ENCODE results near the gene LRP1B. TPM values are rescaled to one million over a fixed set of nuclear protein-coding genes. Genes with fewer than 3 reads are reported as not detected.
"Not testable (repeated sequence)": the region's sequence is repeated elsewhere in the genome, so short reads cannot be mapped to it uniquely, and the experiment has no call there.

The LRP1B gene
- polyA plus RNA-seq, 1 donor, result 3.7 TPM

DNA sequence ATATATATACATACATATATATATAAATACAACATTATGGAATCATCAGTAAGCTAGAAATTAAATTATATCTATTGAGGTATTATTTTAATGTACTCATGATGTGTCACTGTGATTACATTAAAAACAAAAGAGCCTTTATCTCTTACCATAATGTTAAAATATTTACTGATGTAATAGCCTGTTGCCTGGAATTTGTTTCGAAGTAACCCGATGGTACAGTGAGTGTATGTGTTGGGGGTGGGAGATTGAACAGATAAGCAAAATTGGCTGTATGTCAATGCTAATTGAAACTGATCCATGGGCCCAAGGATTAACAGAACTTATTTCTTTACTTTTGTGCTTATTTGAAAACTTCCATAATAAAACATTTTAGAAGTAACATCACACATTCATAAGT lies 1473.2 kb downstream of the LRP1B start:
- no peak for DNase-seq

- DNase-seq, result no peak
Observed at GRCh38 chr2:140654565-140654964, 1476.3 kb downstream of the LRP1B start.

GRCh38 chr2:140650825-140651224 lies 1480.0 kb downstream of the LRP1B start:
- no peak for DNase-seq

- DNase-seq, result not testable (repeated sequence)
Observed at GRCh38 chr2:140650134-140650533, 1480.7 kb downstream of the LRP1B start.

DNA sequence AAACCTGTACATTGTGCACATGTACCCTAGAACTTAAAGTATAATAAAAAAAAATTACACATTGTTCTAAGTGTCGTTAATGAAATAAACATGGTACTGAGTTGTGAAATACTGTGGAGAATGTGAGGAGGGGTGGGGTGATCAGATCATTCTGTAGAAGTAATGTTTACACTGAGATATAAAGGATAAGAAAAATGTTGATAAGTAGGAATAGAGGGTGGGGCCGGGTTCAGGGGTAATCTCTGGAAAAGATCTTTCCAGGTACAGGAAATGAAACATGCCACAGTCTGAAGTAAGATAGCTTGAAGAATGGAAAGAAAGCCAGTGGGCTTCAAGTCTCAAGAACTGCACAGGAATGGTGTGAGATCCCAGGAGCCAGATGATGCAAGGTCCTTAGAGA lies 1482.4 kb downstream of the LRP1B start:
- DNase-seq, result no peak

DNA sequence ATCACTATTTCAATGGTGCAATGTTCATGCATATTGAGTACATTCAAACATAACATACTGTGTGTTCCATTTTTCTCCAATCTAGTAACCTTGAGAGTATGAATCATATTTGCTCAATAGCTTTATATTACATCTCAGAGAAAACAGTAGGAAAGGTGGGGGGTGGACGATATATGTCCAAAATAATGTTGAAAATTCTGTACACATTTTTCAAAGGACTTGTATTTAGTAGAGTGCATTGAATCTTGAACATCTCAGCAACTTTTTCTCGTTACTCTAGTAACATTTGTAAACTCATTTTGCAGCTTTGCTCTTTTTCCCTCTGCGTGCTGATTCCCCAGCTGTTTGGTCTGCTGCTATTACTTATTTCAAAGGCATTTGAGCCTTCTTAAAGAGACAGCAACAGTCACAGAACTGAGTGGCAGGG lies 1487.0 kb downstream of the LRP1B start:
- peak; percentile 17 for DNase-seq

DNA sequence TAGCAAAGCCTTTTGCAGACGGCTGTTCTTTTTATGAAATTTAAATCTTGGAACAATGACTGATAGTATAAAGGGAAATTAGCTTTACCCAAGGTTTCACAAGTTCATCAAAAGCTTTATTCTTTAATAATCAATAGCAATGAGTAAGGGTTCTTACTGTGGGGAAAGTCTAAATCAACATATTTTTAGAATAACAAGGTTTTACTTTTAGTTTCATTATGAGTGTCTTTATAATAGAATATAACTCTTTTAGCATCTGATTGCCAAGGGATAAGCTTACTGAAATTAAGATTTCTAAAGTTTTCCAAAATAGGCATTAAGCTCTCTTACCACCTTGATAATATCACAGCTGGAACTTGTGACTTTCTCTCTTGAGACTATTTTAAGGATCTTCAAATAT lies 1489.7 kb downstream of the LRP1B start:
- no peak for DNase-seq

- no peak for DNase-seq
Observed at GRCh38 chr2:140639628-140640027, 1491.2 kb downstream of the LRP1B start.

GRCh38 chr2:140630557-140630956 lies 1500.3 kb downstream of the LRP1B start:
- no peak for DNase-seq

GRCh38 chr2:140627885-140628284 lies 1502.9 kb downstream of the LRP1B start:
- DNase-seq, result no peak

- no peak for DNase-seq
Observed at GRCh38 chr2:140627136-140627535, 1503.7 kb downstream of the LRP1B start.

DNA sequence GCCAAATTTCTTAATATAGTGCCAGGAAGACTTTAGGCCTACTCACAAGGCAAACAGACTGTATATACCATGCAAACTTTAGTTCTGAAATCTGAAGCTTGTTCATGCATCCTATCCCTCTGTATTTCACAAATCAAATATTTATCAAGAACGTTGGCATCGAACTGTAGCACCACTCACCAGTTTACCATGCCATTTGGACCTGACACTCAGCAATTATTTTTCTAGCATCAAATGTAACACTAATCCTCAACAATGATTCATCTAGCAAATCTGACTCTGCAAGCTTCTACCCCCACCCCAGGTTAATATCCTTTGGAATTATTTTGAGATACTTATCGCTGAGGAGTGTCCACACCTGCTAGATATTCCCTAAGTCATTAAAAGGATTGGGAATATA lies 1506.6 kb downstream of the LRP1B start:
- no peak for DNase-seq

DNA sequence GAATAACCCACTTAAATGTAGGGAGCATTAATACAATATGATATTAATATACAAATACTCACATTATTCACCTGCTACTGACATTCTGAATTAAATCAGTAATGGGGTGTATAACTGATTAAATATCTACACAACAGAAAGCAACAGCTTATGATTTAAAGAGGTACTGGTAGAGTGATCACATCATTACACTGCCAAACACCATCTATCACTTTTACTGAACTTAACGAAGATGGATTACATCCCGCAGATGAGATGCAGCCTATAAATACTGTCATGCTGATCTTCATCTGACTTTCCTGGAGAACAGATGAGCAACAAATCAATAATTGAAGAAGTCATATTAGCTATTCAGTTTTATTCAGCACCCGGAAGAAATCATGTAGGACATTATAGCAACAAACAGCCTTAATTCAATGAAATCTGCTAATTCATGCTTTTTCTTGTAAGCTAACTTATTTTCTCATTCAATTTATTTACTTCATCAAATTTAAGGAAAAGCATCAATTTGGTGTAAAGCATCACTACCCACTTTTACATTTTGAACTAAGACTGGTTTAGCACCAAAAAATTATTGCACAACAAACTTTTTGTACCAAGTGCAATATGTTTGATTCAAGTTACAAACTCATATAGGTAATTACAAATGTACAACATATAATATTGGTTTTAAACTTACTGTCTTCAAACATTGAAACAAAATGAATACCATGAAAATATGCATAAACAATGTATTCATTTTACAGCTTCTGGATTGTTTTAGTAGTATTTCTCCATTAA lies 1509.0 kb downstream of the LRP1B start:
- no peak for DNase-seq

DNA sequence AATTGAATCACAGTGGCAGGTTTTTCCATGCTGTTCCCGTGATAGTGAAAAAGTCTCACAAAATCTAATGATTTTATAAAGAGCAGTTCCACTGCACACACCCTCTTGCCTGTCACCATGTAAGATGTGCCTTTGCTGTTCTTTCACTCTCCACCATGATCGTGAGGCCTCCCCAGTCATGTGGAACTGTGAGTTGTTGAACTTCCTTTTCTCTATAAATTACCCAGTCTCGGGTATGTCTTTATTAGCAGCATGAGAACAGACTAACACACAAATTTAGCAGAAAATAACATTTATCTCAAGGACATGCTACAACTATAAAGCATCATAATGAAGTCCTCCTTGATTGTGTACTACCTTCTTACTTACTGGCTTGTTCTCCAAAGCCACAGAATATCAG lies 1526.0 kb downstream of the LRP1B start:
- no peak for DNase-seq

DNA sequence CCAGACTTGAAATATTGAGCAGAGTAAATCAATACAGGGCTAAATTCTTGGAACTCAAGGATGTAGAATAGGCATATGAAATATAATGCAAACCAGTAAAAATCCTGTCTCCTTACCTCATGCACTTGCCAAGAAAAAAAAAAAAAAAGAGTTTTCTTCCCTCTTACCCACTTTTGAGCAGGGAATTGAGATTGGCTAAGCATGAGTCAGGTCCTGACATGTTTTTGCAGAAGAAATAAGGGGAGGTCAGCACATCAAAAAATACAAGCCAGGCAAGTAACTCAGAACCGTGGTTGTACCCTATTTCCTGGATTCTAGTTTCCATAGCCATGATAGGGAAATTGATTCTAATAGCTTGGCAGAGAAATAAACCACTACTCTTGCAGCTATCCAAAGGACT lies 1526.7 kb downstream of the LRP1B start:
- no peak for DNase-seq

DNA sequence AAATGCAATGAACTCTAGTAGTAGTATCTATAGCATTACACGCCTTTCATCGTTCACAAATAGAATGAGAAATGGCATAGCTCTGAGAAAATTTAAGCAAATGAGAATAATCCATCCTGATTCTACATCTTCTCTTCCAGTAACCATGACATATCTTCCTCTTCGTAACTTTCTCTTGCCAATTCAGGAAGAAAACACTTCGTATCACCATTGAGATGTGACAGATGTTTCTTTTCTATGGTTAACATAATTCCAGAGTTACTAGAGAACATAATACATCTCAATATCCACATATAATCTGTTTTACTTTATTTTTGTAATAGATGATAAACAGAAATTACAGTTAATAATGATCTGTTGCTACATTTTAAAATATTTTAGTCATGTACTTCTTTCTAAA lies 1527.4 kb downstream of the LRP1B start:
- no peak for DNase-seq

GRCh38 chr2:140601801-140602200 lies 1529.0 kb downstream of the LRP1B start:
- no peak for DNase-seq

GRCh38 chr2:140601342-140601741 lies 1529.5 kb downstream of the LRP1B start:
- DNase-seq, result no peak

GRCh38 chr2:140600116-140600515 lies 1530.7 kb downstream of the LRP1B start:
- no peak for DNase-seq

DNA sequence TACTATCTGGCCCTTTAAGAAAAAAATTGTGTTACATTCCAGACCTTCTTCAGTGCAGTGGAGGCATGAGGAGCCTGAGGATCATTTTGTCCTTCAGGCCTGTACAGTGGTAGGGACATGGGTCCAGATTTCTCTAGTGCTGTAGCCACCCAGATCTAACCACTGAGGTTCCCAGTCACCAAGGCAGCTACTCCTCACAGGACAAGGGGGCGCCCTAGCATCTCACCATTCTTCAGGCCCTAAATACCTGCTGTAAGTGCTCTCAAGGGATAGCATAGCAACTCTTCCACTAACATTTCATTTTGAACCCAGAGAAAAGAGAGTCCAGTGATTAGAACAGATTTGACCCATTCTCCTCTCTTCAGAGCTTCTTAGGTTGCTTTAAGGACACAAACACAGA lies 1533.0 kb downstream of the LRP1B start:
- DNase-seq, result no peak

DNA sequence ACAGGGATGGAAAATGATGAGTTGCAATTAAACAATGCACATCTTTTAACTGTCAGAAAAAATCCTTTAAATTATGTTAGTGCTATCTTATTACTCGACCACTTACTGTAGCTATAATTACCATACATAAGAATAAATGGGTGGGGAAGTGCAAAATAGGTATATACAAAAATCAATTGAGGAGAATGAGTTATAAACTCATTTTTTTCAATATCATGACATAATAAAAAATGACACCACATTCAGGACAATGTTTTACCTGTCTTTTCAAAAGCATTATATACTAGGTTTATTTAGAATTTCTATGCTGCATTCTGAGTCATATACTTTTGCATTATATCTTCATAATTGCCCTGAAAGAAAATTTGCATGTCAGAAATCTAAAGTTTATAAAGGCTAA lies 1533.6 kb downstream of the LRP1B start:
- no peak for DNase-seq

GRCh38 chr2:140596447-140596846 lies 1534.4 kb downstream of the LRP1B start:
- DNase-seq, result no peak

DNA sequence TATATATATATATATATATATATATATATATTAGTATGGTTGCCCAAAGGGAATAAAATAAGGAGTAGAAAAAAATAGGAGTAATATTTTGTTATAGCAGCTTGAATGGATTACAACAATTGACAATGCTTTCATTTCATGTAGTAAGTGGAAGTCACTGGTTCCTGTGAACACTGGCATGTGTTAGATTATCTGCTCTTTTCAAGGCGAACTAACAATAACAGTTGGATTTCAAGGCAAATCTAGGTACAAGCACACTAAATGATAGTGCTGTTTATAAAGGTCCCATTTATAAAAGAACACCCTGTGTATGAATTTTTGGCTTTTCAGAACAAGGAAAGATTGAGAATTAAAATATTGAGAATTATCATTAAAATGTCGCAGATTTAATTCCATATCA lies 1535.7 kb downstream of the LRP1B start:
- DNase-seq, result no peak

- DNase-seq, result no peak
Observed at GRCh38 chr2:140593132-140593531, 1537.7 kb downstream of the LRP1B start.

DNA sequence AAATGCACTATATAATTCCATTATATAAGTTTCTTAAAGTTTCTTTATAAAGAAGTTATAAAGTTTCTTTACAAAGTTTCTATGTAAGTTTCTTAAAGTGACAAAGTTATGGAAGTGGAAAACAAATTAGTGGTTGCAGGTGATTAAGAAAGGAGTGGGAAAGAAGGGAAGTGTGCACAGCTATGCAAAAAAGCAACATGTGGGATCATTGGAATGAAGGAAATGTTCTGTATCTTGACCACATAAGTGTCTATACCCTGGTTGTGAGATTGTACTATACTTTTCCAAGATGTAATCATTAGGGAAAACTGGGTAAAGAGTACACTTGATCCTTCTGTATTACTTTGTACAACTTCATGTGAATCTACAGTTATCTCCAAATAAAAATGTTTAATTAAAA lies 1541.1 kb downstream of the LRP1B start:
- DNase-seq, result no peak

Measured in hindlimb muscle (tissue), 1 donor.